SW480 (cell line): ENCODE measurements around the gene CST4.
"Not testable (repeated sequence)": the region's sequence is repeated elsewhere in the genome, so short reads cannot be mapped to it uniquely, and the experiment has no call there.

ENCODE experiments used
- DNase-seq: peaks from one replicate; pipeline ENCODE4 v3.0.0-alpha.2; 2016; ENCODE audit warnings: low spot score

CST4 gene

DNA sequence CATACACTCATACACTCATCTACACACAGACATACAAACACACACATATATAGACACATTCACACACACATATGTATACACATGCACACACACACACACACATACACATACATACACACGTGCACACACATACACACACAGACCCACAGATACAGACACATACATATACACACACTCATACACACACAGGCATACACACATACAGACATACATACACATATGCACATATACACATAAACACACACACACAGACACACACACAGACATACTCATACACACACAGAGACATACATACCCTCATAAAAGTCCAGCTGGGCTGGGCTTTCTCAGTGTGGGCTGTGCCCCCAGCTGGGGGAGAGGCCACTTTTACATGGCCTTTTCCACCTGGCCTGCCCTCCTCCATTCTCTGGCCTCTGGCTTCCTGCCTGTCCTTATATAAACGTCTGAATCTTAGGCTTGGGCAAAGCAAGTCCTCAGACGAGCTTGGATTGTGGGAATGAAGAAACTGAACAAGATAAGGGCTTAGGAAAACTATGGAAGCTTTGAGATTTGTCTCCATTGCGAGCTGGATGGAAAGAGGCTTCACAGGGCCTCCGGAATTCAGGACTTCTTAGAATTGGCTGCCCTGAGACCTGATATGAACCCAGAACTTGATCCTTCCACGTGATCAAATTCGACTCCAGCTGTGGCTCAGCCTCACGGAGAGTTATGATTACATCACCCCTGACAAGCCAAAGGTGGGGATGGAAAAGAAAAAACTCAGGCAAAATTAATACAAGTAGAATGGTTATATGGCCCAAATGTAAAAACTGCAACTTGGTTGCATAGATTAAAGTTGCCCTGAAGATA, 28.6 kb downstream of the CST4 start:
- DNase-seq: no peak

GRCh38 chr20:23659610-23659988, 29.2 kb downstream of the CST4 start:
- not testable (repeated sequence) for DNase-seq

- peak; percentile 56 for DNase-seq
Measured at GRCh38 chr20:23658989-23659609, 29.7 kb downstream of the CST4 start.

DNA sequence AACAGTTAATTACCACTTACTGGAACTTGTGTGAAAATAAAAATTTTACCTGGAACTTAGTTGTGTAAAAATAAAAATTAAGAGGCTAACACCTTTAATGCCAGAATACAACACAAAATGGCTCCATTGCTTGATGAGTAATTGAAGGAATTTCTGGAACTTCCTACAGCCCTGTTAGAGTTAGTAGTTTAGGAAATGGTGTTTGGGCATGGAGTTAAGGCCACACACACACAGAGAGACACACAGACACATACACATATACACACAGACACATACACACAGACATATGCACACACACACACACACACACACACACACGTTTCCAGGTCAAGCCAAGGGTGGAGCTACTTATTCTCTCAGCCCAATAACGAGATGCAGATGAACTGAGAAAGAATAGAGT, 30.5 kb downstream of the CST4 start:
- DNase-seq: no peak

GRCh38 chr20:23657202-23657601, 31.6 kb downstream of the CST4 start:
- DNase-seq: no peak

GRCh38 chr20:23656372-23656771, 32.5 kb downstream of the CST4 start:
- DNase-seq: no peak

- no peak for DNase-seq
Measured at GRCh38 chr20:23655491-23656211, 33.2 kb downstream of the CST4 start.

DNA sequence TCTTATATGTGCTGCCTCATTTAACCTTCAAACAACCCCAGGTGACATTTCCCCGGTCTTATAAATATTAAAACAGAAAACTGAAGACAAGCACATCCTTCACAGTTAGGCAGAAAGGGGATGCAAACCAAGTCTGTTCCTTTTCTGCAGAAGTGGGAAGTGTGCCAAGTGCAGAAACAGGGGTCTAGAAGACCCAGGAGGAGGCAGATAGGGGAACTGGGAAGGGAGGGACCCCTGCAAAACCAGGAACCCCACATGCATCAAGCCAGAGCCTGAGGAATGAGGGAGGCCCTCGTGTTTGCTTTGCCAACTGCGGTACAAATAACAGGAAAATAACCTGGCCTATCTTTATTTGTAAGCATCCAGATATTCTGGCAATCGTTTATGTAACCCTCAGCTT, 34.1 kb downstream of the CST4 start:
- DNase-seq: no peak

DNA sequence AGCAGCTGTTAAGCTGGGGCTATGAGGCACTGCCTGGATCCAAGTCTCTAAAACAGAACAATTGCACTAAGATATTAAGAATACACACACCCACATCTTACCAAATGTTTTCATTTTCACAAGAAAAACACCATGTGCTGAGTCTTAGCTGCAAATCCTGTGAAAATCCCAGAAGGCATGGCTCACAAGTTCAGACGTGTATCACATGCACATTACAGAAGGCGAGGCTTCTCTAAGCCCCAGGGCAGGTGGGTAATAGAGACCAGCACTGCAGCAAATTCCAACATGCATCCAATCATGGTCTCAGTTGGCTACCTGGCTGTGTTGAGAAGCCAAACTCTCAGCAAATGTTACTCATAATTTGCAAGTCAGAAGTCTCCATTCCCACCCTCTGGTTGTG, 34.8 kb downstream of the CST4 start:
- no peak for DNase-seq

DNA sequence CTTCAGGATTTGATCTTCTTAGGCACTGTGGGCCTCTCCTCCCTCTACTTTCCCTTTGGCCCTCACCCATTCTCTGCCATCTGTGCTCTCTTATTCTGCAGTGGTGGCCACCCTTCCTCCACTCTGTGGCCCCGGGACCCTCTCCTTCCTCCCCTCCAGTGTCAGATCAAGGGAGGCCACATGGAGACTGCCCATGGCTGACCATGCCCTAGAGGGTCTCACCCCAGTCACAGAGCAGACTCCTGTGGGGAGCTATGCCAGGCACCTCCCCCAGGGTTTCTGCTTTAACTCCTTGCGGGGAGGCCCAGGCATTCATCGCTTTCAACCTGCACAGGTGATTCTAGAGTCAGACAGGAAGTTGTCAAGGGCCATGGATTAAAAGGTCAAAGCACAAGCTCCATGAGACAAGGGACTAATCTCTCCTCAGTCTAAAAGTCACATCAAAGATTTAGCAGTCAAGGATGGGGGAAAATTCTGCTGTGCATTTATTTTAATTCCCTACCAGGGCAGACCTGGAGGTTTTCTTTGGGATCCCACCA, 35.4 kb downstream of the CST4 start:
- no peak for DNase-seq

DNA sequence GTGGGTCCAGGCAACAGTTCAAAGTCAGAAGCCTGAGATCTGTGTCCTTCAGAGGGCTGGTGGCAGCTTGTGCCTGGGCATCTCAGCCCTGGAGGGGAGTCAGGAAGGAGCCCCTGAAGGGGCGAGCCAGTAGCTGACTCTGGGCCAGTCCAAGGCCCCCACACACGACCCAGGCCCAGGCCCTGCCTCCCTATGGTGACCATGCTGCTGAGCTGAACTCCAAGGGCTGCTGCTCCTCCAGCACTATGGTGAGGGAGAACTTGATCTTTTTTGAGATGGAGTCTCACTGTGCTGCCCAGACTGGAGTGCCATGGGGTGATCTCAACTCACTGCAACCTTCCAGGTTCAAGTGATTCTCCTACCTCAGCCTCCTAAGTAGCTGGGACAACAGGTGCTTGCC, 35.9 kb downstream of the CST4 start:
- no peak for DNase-seq

DNA sequence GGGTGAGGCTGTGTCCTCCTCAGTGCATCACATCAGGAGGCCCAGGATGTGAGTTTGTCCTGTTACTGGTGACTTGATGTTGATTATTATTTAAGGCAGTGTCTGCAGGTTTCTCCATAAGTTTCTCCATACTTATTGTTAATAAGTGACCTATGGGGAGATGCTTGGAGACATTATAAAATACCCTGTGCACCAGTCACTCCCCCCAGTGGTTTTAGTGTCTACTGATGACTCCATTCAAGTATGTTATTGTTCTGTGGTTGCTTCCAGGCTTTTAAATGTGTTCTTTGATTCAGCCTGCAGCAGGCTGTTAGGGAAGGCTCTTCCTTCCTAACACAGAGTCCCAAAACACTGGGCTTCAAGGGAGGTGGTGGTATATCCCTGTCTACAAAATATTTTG, 36.5 kb downstream of the CST4 start:
- peak; percentile 44 for DNase-seq

DNA sequence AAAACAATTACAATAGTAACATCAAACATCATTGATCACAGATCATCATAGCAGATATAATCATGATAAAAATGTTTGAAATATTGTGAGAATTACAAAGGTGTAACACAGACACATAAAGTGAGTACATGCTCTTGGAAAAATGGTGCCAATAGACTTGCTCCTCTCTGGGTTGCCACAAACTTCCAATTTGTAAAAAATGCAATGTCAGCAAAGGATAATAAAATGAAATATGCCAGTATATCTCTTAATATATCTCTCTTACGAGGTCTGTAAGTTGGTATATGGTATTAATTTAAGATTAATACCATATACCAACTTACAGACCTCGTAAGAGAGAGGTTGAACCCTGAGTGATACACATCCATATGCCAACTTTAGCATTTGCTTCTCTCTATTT, 37.7 kb downstream of the CST4 start:
- no peak for DNase-seq

GRCh38 chr20:23649830-23650417, 38.9 kb downstream of the CST4 start:
- no peak for DNase-seq

DNA sequence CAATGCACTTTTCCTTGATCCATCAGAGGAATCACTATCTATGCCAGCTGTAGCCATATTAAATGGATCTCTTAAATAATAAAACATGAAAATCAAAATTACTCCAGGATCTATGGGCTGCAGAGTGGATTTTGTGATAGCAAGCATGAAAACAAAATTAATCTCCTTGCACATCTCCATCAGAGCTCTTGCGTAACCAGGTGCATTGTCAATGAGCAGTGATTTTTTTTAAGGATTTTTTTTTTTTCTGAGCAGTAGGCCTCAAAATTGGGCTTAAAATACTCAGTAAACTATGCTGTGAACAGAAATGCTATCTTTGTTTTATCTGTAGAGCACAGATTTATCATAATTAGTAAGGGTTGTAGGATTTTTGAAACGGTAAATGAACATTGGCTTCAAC, 39.6 kb downstream of the CST4 start:
- DNase-seq: no peak

DNA sequence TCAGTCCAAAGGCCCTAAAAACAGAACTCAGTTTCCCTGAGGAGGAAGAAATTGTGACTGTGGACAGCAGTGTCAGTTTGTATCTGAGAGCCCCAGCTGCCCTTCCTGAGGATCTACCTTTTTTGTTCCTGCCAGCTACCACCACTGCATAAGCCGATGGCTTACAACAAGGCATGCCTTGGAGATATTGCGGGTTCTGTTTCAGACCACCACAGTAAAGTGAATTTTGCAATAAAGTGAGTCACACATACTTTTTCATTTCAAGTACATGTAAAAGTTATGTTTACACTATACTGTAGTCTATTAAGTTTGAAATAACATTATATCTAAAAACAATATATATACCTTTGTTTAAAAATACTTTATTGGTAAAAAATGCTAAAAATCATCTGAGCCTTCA, 41.5 kb downstream of the CST4 start:
- no peak for DNase-seq

GRCh38 chr20:23646106-23646873, 42.5 kb downstream of the CST4 start:
- no peak for DNase-seq

DNA sequence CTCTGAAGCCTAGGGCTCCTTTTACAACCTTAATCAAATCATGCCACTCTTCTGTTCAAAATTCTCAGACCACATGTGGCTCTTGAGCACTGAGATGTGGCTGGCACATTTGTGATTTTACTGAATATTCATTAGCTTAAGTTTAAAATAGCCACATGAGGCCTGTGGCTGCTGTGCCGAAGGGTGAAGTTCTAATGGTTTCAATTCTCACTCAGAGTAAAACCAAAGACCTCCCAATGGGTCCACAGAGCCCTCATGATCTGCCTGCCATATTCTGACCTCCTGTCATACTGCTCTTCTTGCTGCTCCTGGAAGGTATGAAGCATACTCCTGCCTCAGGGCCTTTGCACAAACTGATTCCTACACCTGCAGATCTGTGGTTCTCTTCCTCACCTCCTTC, 43.3 kb downstream of the CST4 start:
- no peak for DNase-seq

DNA sequence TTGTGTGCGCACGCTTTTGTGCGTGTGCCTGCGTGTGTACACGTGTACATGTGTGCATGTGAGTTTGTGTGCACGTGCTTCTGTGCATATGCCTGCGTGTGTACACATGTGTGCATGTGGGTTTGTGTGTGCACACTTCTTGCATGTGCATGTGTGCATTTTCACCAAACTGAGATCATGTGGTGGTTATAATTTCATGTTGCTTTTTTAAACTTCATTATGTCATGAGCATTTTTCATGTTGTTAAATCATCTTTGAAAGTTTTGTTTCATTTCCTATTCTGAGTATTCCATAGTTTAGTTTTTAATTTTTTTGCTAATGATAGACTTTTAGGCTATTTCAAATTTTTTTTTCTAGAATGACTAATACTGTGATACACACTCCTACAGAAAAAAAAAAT, 44.7 kb downstream of the CST4 start:
- DNase-seq: no peak

- no peak for DNase-seq
Measured at GRCh38 chr20:23643659-23644058, 45.2 kb downstream of the CST4 start.

DNA sequence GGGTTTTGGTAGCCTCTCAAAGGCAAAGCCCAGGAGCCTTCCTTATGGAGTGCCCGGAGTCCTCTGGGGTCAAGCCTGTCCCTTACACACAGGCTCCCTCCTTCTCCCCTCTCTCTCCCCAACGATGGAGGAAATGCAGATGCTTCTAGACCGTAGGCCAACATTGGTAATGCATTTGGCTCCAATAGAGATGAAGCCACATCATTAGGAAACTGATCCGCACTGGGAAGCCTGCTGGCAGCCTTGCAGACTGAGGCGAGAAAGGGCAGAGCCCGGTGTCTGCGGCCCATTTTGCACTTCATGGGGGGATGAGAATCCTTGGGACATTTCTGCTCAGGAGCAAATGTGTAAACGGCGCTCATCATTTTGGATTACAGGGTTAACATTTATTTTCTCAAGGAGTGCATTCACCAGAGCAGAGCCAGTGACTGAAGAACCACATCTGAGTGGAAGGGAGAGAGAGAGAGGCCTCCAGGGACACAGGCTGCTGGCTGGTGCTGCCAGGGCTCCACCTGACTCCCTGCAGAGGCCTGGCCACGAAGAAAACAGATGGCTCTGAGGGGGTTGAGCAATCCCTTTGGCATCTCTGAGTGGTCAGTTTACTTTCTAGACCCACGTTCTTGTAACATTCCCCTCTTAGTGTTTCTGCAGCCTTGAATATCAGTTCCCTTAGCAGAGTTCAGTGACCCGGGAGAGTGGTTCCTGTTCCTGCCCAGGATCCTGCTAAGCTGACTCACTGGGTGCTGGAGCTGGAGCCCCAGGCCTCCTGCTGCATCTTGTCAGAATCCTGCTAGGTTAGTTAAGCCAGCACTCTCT, 46.7 kb downstream of the CST4 start:
- peak; percentile 31 for DNase-seq
